ENCODE measurements around the gene CUEDC1. TPM values are rescaled to one million over a fixed set of nuclear protein-coding genes. Genes with fewer than 3 reads are reported as not detected.

CUEDC1 gene
- polyA plus RNA-seq, 4 donors: 1.6 to 14.9 (median 6.1) TPM

GRCh38 chr17:57906910-57907309 lies 48.3 kb downstream of the CUEDC1 start:
- FAIRE-seq: no peak
- no peaks in the 10 kb centered on the region for H3K9me3 ChIP-seq (ENCODE audit: control insufficient read depth in 2 of 2, insufficient read depth in 1 of 2, low read depth in 1 of 2, low read length in 1 of 2)
- peaks cover 6 to 36% (median 17%) of the 10 kb centered on the region in 3 donors for H3K4me1 ChIP-seq (ENCODE audit: control insufficient read depth in 3 of 3, insufficient read depth in 2 of 3, low read depth in 1 of 3, low read length in 2 of 3)
- DNase-seq: no peak
- no peaks in the 10 kb centered on the region for H3K27me3 ChIP-seq (ENCODE audit: control insufficient read depth in 3 of 3, insufficient read depth in 3 of 3, low read length in 3 of 3)
- H3K4me3 ChIP-seq (ENCODE audit: low read depth in 1 of 3, low read length in 3 of 3): no peak overlapping the region
- H3K36me3 ChIP-seq (ENCODE audit: control insufficient read depth in 3 of 3, insufficient read depth in 2 of 3, low read depth in 1 of 3, low read length in 3 of 3): peaks cover 0 to 2% (median 0%) of the 10 kb centered on the region in 3 donors
- WGBS, 3 donors: 79 to 82% (median 81%) methylated on average over 7 of the region's 7 CpGs
- no peak overlapping the region for H3K27ac ChIP-seq (ENCODE audit: low read depth in 1 of 3, low read length in 2 of 3)

GRCh38 chr17:57905875-57906455 lies 49.2 kb downstream of the CUEDC1 start:
- Histone ChIP-seq H3K4me3 (ENCODE audit: low read depth in 1 of 3, low read length in 3 of 3) (no peak overlapping the region), H3K36me3 (ENCODE audit: control insufficient read depth in 3 of 3, insufficient read depth in 2 of 3, low read depth in 1 of 3, low read length in 3 of 3) (peaks cover 0 to 2% (median 0%) of the 10 kb centered on the region in 3 donors), H3K27me3 (ENCODE audit: control insufficient read depth in 3 of 3, insufficient read depth in 3 of 3, low read length in 3 of 3) (no peaks in the 10 kb centered on the region), H3K4me1 (ENCODE audit: control insufficient read depth in 3 of 3, insufficient read depth in 2 of 3, low read depth in 1 of 3, low read length in 2 of 3) (peaks cover 6 to 32% (median 18%) of the 10 kb centered on the region in 3 donors), H3K27ac (ENCODE audit: low read depth in 1 of 3, low read length in 2 of 3) (no peak overlapping the region), H3K9me3 (ENCODE audit: control insufficient read depth in 2 of 2, insufficient read depth in 1 of 2, low read depth in 1 of 2, low read length in 1 of 2) (no peaks in the 10 kb centered on the region)
- DNase-seq (no peak), FAIRE-seq (no peak)

DNA sequence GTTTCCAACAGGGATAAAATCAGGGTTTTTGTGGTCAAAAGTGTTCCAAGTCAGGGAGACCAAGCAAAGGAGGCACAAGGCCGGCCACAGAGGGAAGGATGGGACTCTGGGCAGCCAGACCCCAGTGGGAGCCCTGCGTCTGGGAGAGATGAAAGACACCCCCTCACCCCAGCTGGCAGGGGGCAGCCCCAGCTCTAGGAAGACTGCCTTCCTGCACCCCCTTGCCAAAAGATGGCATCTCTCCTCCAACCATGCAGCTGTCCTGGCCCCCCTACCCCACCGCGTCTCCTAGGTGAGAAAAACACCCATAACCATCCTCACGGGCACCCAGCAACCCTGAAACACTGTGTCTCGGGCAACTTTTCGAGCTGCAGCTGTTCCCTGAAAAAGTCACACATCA lies 51.3 kb downstream of the CUEDC1 start:
- Histone ChIP-seq H3K27me3 (ENCODE audit: control insufficient read depth in 3 of 3, insufficient read depth in 3 of 3, low read length in 3 of 3) (no peaks in the 10 kb centered on the region), H3K36me3 (ENCODE audit: control insufficient read depth in 3 of 3, insufficient read depth in 2 of 3, low read depth in 1 of 3, low read length in 3 of 3) (no peaks in the 10 kb centered on the region), H3K27ac (ENCODE audit: low read depth in 1 of 3, low read length in 2 of 3) (peak overlapping the region; percentile 84 to 89 (median 84)), H3K9me3 (ENCODE audit: control insufficient read depth in 2 of 2, insufficient read depth in 1 of 2, low read depth in 1 of 2, low read length in 1 of 2) (no peaks in the 10 kb centered on the region), H3K4me3 (ENCODE audit: low read depth in 1 of 3, low read length in 3 of 3) (no peak overlapping the region), H3K4me1 (ENCODE audit: control insufficient read depth in 3 of 3, insufficient read depth in 2 of 3, low read depth in 1 of 3, low read length in 2 of 3) (peaks cover 6 to 46% (median 23%) of the 10 kb centered on the region in 3 donors)
- 81 to 84% (median 83%) methylated on average over 7 of the region's 7 CpGs for WGBS, 3 donors
- no peak for FAIRE-seq
- no peak for DNase-seq

- 45 to 55% (median 49%) methylated on average over 5 of the region's 5 CpGs for WGBS, 3 donors
- Histone ChIP-seq H3K27me3 (ENCODE audit: control insufficient read depth in 3 of 3, insufficient read depth in 3 of 3, low read length in 3 of 3) (no peaks in the 10 kb centered on the region), H3K27ac (ENCODE audit: low read depth in 1 of 3, low read length in 2 of 3) (peak overlapping the region; percentile 84 to 89 (median 86)), H3K9me3 (ENCODE audit: control insufficient read depth in 2 of 2, insufficient read depth in 1 of 2, low read depth in 1 of 2, low read length in 1 of 2) (no peaks in the 10 kb centered on the region), H3K4me3 (ENCODE audit: low read depth in 1 of 3, low read length in 3 of 3) (no peak overlapping the region), H3K36me3 (ENCODE audit: control insufficient read depth in 3 of 3, insufficient read depth in 2 of 3, low read depth in 1 of 3, low read length in 3 of 3) (no peaks in the 10 kb centered on the region), H3K4me1 (ENCODE audit: control insufficient read depth in 3 of 3, insufficient read depth in 2 of 3, low read depth in 1 of 3, low read length in 2 of 3) (peaks cover 6 to 53% (median 23%) of the 10 kb centered on the region in 3 donors)
- FAIRE-seq (no peak), DNase-seq (peak; percentile 92 to 96)
Observed at GRCh38 chr17:57902800-57903759, 52.1 kb downstream of the CUEDC1 start.

GRCh38 chr17:57902117-57902799 lies 53.0 kb downstream of the CUEDC1 start:
- Histone ChIP-seq H3K9me3 (ENCODE audit: control insufficient read depth in 2 of 2, insufficient read depth in 1 of 2, low read depth in 1 of 2, low read length in 1 of 2) (no peaks in the 10 kb centered on the region), H3K27me3 (ENCODE audit: control insufficient read depth in 3 of 3, insufficient read depth in 3 of 3, low read length in 3 of 3) (no peaks in the 10 kb centered on the region), H3K27ac (ENCODE audit: low read depth in 1 of 3, low read length in 2 of 3) (peak overlapping the region in 2 of 3 donors; percentile 84 to 89), H3K36me3 (ENCODE audit: control insufficient read depth in 3 of 3, insufficient read depth in 2 of 3, low read depth in 1 of 3, low read length in 3 of 3) (no peaks in the 10 kb centered on the region), H3K4me1 (ENCODE audit: control insufficient read depth in 3 of 3, insufficient read depth in 2 of 3, low read depth in 1 of 3, low read length in 2 of 3) (peaks cover 6 to 53% (median 23%) of the 10 kb centered on the region in 3 donors), H3K4me3 (ENCODE audit: low read depth in 1 of 3, low read length in 3 of 3) (no peak overlapping the region)
- WGBS, 3 donors: 74 to 83% (median 79%) methylated on average over 13 of the region's 13 CpGs
- no peak for FAIRE-seq
- DNase-seq: no peak

GRCh38 chr17:57900991-57901743 lies 54.0 kb downstream of the CUEDC1 start:
- FAIRE-seq: no peak
- Histone ChIP-seq H3K4me1 (ENCODE audit: control insufficient read depth in 3 of 3, insufficient read depth in 2 of 3, low read depth in 1 of 3, low read length in 2 of 3) (peaks cover 6 to 53% (median 23%) of the 10 kb centered on the region in 3 donors), H3K27me3 (ENCODE audit: control insufficient read depth in 3 of 3, insufficient read depth in 3 of 3, low read length in 3 of 3) (no peaks in the 10 kb centered on the region), H3K4me3 (ENCODE audit: low read depth in 1 of 3, low read length in 3 of 3) (no peak overlapping the region), H3K9me3 (ENCODE audit: control insufficient read depth in 2 of 2, insufficient read depth in 1 of 2, low read depth in 1 of 2, low read length in 1 of 2) (no peaks in the 10 kb centered on the region), H3K36me3 (ENCODE audit: control insufficient read depth in 3 of 3, insufficient read depth in 2 of 3, low read depth in 1 of 3, low read length in 3 of 3) (no peaks in the 10 kb centered on the region), H3K27ac (ENCODE audit: low read depth in 1 of 3, low read length in 2 of 3) (peak overlapping the region in 1 of 3 donors; percentile 85)
- no peak for DNase-seq
- 57 to 80% (median 74%) methylated on average over 6 of the region's 6 CpGs for WGBS, 3 donors

- Histone ChIP-seq H3K27me3 (ENCODE audit: control insufficient read depth in 3 of 3, insufficient read depth in 3 of 3, low read length in 3 of 3) (no peaks in the 10 kb centered on the region), H3K4me3 (ENCODE audit: low read depth in 1 of 3, low read length in 3 of 3) (no peak overlapping the region), H3K4me1 (ENCODE audit: control insufficient read depth in 3 of 3, insufficient read depth in 2 of 3, low read depth in 1 of 3, low read length in 2 of 3) (peaks cover 6 to 55% (median 19%) of the 10 kb centered on the region in 3 donors), H3K9me3 (ENCODE audit: control insufficient read depth in 2 of 2, insufficient read depth in 1 of 2, low read depth in 1 of 2, low read length in 1 of 2) (no peaks in the 10 kb centered on the region), H3K27ac (ENCODE audit: low read depth in 1 of 3, low read length in 2 of 3) (peak overlapping the region in 2 of 3 donors; percentile 12 to 85), H3K36me3 (ENCODE audit: control insufficient read depth in 3 of 3, insufficient read depth in 2 of 3, low read depth in 1 of 3, low read length in 3 of 3) (no peaks in the 10 kb centered on the region)
- WGBS, 3 donors: 75 to 78% (median 77%) methylated on average over 4 of the region's 4 CpGs
- DNase-seq (peak; percentile 56 to 81), FAIRE-seq (no peak)
Observed at GRCh38 chr17:57899822-57900221, 55.4 kb downstream of the CUEDC1 start.
